ENCODE data around the gene TAT.
"Not testable (repeated sequence)": the region's sequence is repeated elsewhere in the genome, so short reads cannot be mapped to it uniquely, and the experiment has no call there.

Gene TAT

GRCh38 chr16:71561886-71562285 is 15.0 kb downstream of the TAT start:
- H3K27me3 ChIP-seq (ENCODE audit: insufficient read depth, low read length); H3K27ac ChIP-seq (ENCODE audit: low read depth, low read length); H3K36me3 ChIP-seq (ENCODE audit: insufficient read depth, low read length); H3K9me3 ChIP-seq (ENCODE audit: insufficient read depth, low read depth, low read length); H3K4me1 ChIP-seq (ENCODE audit: insufficient read depth, low read length); H3K4me3 ChIP-seq (ENCODE audit: low read length); H3K9ac ChIP-seq (ENCODE audit: low read depth, low read length): not testable (repeated sequence)
- 90% methylated on average over 8 of the region's 8 CpGs for WGBS

GRCh38 chr16:71559855-71560254 is 17.0 kb downstream of the TAT start:
- Histone ChIP-seq H3K4me1 (ENCODE audit: insufficient read depth, low read length) (no peaks in the 10 kb centered on the region; the same call in 1 of the 2 replicates), H3K9me3 (ENCODE audit: insufficient read depth, low read depth, low read length) (peaks cover 6% of the 10 kb centered on the region), H3K27me3 (ENCODE audit: insufficient read depth, low read length) (peaks cover 6% of the 10 kb centered on the region; the same call in 1 of the 2 replicates), H3K27ac (ENCODE audit: low read depth, low read length) (no peak overlapping the region), H3K36me3 (ENCODE audit: insufficient read depth, low read length) (no peaks in the 10 kb centered on the region), H3K4me3 (ENCODE audit: low read length) (no peak overlapping the region), H3K9ac (ENCODE audit: low read depth, low read length) (no peak overlapping the region)

- H3K9me3 ChIP-seq (ENCODE audit: insufficient read depth, low read depth, low read length), result peaks cover 6% of the 10 kb centered on the region
- peaks cover 6% of the 10 kb centered on the region; the same call in 1 of the 2 replicates for H3K27me3 ChIP-seq (ENCODE audit: insufficient read depth, low read length)
- H3K36me3 ChIP-seq (ENCODE audit: insufficient read depth, low read length), result no peaks in the 10 kb centered on the region
- no peaks in the 10 kb centered on the region for H3K4me1 ChIP-seq (ENCODE audit: insufficient read depth, low read length)
- H3K4me3 ChIP-seq (ENCODE audit: low read length), result no peak overlapping the region
- no peak overlapping the region for H3K27ac ChIP-seq (ENCODE audit: low read depth, low read length)
- WGBS, result 81% methylated on average over 3 of the region's 3 CpGs
- H3K9ac ChIP-seq (ENCODE audit: low read depth, low read length), result no peak overlapping the region
These were observed 18.8 kb downstream of the TAT start for GRCh38 chr16:71557954-71558582.

- H3K9me3 ChIP-seq (ENCODE audit: insufficient read depth, low read depth, low read length), result peaks cover 6% of the 10 kb centered on the region
- no peaks in the 10 kb centered on the region for H3K4me1 ChIP-seq (ENCODE audit: insufficient read depth, low read length)
- H3K9ac ChIP-seq (ENCODE audit: low read depth, low read length), result no peak overlapping the region
- H3K27me3 ChIP-seq (ENCODE audit: insufficient read depth, low read length), result peaks cover 6% of the 10 kb centered on the region; the same call in 1 of the 2 replicates
- WGBS, result 88% methylated on average over 3 of the region's 3 CpGs
- H3K36me3 ChIP-seq (ENCODE audit: insufficient read depth, low read length), result no peaks in the 10 kb centered on the region
- H3K4me3 ChIP-seq (ENCODE audit: low read length), result no peak overlapping the region
- no peak overlapping the region for H3K27ac ChIP-seq (ENCODE audit: low read depth, low read length)
These were observed 19.6 kb downstream of the TAT start for GRCh38 chr16:71557299-71557698.

GRCh38 chr16:71555230-71555891 is 21.5 kb downstream of the TAT start:
- no peak overlapping the region for H3K4me3 ChIP-seq (ENCODE audit: low read length)
- 83% methylated on average over 1 of the region's 1 CpG for WGBS
- H3K27ac ChIP-seq (ENCODE audit: low read depth, low read length), result no peak overlapping the region
- no peaks in the 10 kb centered on the region for H3K36me3 ChIP-seq (ENCODE audit: insufficient read depth, low read length)
- no peaks in the 10 kb centered on the region for H3K4me1 ChIP-seq (ENCODE audit: insufficient read depth, low read length)
- H3K27me3 ChIP-seq (ENCODE audit: insufficient read depth, low read length), result peaks cover 6% of the 10 kb centered on the region; the same call in 1 of the 2 replicates
- no peaks in the 10 kb centered on the region for H3K9me3 ChIP-seq (ENCODE audit: insufficient read depth, low read depth, low read length)
- no peak overlapping the region for H3K9ac ChIP-seq (ENCODE audit: low read depth, low read length)

- H3K27ac ChIP-seq (ENCODE audit: low read depth, low read length), result no peak overlapping the region
- H3K9me3 ChIP-seq (ENCODE audit: insufficient read depth, low read depth, low read length), result no peaks in the 10 kb centered on the region
- WGBS, result 44% methylated on average over 6 of the region's 6 CpGs
- H3K4me3 ChIP-seq (ENCODE audit: low read length), result no peak overlapping the region
- no peaks in the 10 kb centered on the region for H3K4me1 ChIP-seq (ENCODE audit: insufficient read depth, low read length)
- no peaks in the 10 kb centered on the region for H3K36me3 ChIP-seq (ENCODE audit: insufficient read depth, low read length)
- H3K9ac ChIP-seq (ENCODE audit: low read depth, low read length), result no peak overlapping the region
- H3K27me3 ChIP-seq (ENCODE audit: insufficient read depth, low read length), result peaks cover 7% of the 10 kb centered on the region; the same call in 1 of the 2 replicates
These were observed 24.0 kb downstream of the TAT start for GRCh38 chr16:71552698-71553503.

GRCh38 chr16:71547168-71547567 is 29.7 kb downstream of the TAT start:
- Histone ChIP-seq H3K4me3 (ENCODE audit: low read length) (no peak overlapping the region), H3K9ac (ENCODE audit: low read depth, low read length) (no peak overlapping the region), H3K4me1 (ENCODE audit: insufficient read depth, low read length) (no peaks in the 10 kb centered on the region)

GRCh38 chr16:71542377-71542776 is 34.5 kb downstream of the TAT start:
- Histone ChIP-seq H3K27me3 (ENCODE audit: insufficient read depth, low read length) (no peaks in the 10 kb centered on the region; the same call in 1 of the 2 replicates), H3K4me1 (ENCODE audit: insufficient read depth, low read length) (no peaks in the 10 kb centered on the region), H3K4me3 (ENCODE audit: low read length) (no peak overlapping the region), H3K36me3 (ENCODE audit: insufficient read depth, low read length) (no peaks in the 10 kb centered on the region), H3K9me3 (ENCODE audit: insufficient read depth, low read depth, low read length) (no peaks in the 10 kb centered on the region), H3K27ac (ENCODE audit: low read depth, low read length) (no peak overlapping the region), H3K9ac (ENCODE audit: low read depth, low read length) (no peak overlapping the region)
- 22% methylated on average over 10 of the region's 11 CpGs for WGBS

More at GRCh38 chr16:71547168-71547567, 29.7 kb downstream of the TAT start:
- peaks cover 7% of the 10 kb centered on the region; the same call in 1 of the 2 replicates for H3K27me3 ChIP-seq (ENCODE audit: insufficient read depth, low read length)
- H3K36me3 ChIP-seq (ENCODE audit: insufficient read depth, low read length), result no peaks in the 10 kb centered on the region
- H3K27ac ChIP-seq (ENCODE audit: low read depth, low read length), result no peak overlapping the region
- no peaks in the 10 kb centered on the region for H3K9me3 ChIP-seq (ENCODE audit: insufficient read depth, low read depth, low read length)

- H3K4me1 ChIP-seq (ENCODE audit: insufficient read depth, low read length), result no peaks in the 10 kb centered on the region
- no peak overlapping the region for H3K9ac ChIP-seq (ENCODE audit: low read depth, low read length)
- H3K9me3 ChIP-seq (ENCODE audit: insufficient read depth, low read depth, low read length), result no peaks in the 10 kb centered on the region
- WGBS, result 69% methylated on average over 6 of the region's 6 CpGs
- no peaks in the 10 kb centered on the region for H3K27me3 ChIP-seq (ENCODE audit: insufficient read depth, low read length)
- H3K27ac ChIP-seq (ENCODE audit: low read depth, low read length), result no peak overlapping the region
- no peak overlapping the region for H3K4me3 ChIP-seq (ENCODE audit: low read length)
- no peaks in the 10 kb centered on the region for H3K36me3 ChIP-seq (ENCODE audit: insufficient read depth, low read length)
These were observed 39.2 kb downstream of the TAT start for GRCh38 chr16:71537643-71538042.

GRCh38 chr16:71536752-71537499 is 40.0 kb downstream of the TAT start:
- H3K36me3 ChIP-seq (ENCODE audit: insufficient read depth, low read length), result no peaks in the 10 kb centered on the region
- no peak overlapping the region for H3K9ac ChIP-seq (ENCODE audit: low read depth, low read length)
- H3K4me3 ChIP-seq (ENCODE audit: low read length), result no peak overlapping the region
- H3K27ac ChIP-seq (ENCODE audit: low read depth, low read length), result no peak overlapping the region
- H3K27me3 ChIP-seq (ENCODE audit: insufficient read depth, low read length), result no peaks in the 10 kb centered on the region
- no peaks in the 10 kb centered on the region for H3K4me1 ChIP-seq (ENCODE audit: insufficient read depth, low read length)
- H3K9me3 ChIP-seq (ENCODE audit: insufficient read depth, low read depth, low read length), result no peaks in the 10 kb centered on the region
- 94% methylated on average over 28 of the region's 28 CpGs for WGBS

- Histone ChIP-seq H3K4me1 (ENCODE audit: insufficient read depth, low read length) (no peaks in the 10 kb centered on the region), H3K36me3 (ENCODE audit: insufficient read depth, low read length) (no peaks in the 10 kb centered on the region), H3K9me3 (ENCODE audit: insufficient read depth, low read depth, low read length) (no peaks in the 10 kb centered on the region), H3K27me3 (ENCODE audit: insufficient read depth, low read length) (no peaks in the 10 kb centered on the region), H3K27ac (ENCODE audit: low read depth, low read length) (no peak overlapping the region), H3K9ac (ENCODE audit: low read depth, low read length) (no peak overlapping the region), H3K4me3 (ENCODE audit: low read length) (no peak overlapping the region)
- WGBS, result 93% methylated on average over 3 of the region's 3 CpGs
These were observed 44.5 kb downstream of the TAT start for GRCh38 chr16:71532366-71532765.
